Activated CD4-positive, CD25-positive, alpha-beta regulatory T cell (primary cell): Measurements from ENCODE around the gene RYR3.

Source experiments
- DNase-seq, 4 experiments: peaks; one replicate each; lab custom pipeline; 2025; lab: John Stamatoyannopoulos, UW

RYR3 gene

GRCh38 chr15:33382491-33382890 lies 71.7 kb downstream of the RYR3 start:
- DNase-seq = no peak

DNA sequence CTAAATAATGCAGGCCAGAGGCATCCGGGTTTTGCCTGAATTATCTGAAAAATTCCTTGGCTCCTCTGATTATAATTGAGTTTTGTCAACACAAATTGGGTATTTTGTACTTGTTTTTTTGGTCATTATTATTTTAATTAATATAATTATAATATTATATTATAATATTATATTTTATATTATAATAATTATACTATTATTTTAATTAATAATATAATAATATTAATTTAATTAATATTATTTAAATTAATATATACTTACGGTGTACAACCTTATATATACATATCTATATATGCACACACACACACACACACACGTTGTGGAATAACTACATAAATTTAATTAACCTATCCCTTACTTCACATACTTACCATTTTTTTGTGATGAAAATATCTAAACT lies 73.5 kb downstream of the RYR3 start:
- no peak for DNase-seq

- no peak for DNase-seq
Observed at GRCh38 chr15:33392453-33392852, 81.7 kb downstream of the RYR3 start.

DNA sequence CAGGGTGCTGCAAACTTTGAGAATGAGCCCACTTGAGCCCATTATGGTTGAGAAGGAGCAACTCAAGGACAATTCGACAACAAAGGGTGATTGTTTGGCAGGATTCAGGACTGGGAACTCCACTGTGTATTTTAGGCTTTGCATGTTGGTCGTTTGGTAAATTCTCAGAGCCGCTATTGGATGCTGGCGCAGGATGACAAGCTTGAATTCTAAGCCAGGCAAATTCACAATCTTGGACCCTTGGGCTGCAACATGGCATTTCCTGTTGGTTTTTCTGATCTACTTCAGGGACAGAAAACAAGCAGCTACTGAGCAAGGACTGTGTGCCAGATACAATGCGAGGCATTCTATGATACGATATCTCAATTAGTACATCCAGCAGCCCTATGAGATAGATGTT lies 82.8 kb downstream of the RYR3 start:
- no peak for DNase-seq

GRCh38 chr15:33395321-33395720 lies 84.6 kb downstream of the RYR3 start:
- DNase-seq = no peak

DNA sequence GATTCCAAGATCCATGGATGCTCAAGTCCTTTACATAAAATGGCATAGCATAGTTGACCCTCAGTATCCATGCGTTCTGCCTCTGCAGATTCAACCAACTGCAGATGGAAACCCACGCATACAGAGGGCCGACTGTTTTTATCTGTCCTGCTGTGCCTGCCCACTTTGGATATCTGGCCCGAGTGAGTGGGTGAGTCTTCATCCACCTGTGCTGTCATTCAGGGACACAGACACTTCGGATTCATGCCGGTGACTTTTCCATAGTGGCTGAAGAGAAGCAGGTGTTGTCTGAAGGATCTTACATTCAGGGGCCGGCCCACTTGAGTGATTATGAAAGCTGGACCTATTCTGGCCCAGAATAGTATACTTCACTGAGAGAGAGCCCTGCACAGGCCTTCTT lies 85.1 kb downstream of the RYR3 start:
- DNase-seq = no peak

DNA sequence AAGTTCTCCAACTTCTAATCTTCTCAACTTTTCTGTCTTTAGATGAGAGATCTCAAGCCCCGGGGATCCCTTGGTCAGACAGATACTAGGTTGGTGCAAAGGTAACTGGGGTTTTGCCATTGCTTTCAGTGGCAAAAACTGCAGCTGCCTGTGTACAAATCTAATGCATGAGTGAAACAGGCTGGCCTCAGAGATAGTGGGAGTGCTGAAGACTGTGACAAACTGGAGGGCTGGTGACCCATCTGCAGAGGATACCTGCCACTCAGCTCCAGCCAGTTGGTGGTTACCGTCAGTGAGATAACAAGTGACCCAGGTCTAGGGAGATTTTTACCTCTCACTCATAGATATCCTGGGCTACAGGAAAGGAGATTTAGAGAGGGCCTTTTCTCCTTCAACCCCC lies 85.7 kb downstream of the RYR3 start:
- DNase-seq = no peak

- DNase-seq = no peak
Observed at GRCh38 chr15:33398555-33398954, 87.8 kb downstream of the RYR3 start.

- DNase-seq = no peak
Observed at GRCh38 chr15:33400941-33401340, 90.2 kb downstream of the RYR3 start.

GRCh38 chr15:33402600-33402999 lies 91.8 kb downstream of the RYR3 start:
- DNase-seq = no peak

GRCh38 chr15:33405096-33405495 lies 94.3 kb downstream of the RYR3 start:
- DNase-seq = no peak

DNA sequence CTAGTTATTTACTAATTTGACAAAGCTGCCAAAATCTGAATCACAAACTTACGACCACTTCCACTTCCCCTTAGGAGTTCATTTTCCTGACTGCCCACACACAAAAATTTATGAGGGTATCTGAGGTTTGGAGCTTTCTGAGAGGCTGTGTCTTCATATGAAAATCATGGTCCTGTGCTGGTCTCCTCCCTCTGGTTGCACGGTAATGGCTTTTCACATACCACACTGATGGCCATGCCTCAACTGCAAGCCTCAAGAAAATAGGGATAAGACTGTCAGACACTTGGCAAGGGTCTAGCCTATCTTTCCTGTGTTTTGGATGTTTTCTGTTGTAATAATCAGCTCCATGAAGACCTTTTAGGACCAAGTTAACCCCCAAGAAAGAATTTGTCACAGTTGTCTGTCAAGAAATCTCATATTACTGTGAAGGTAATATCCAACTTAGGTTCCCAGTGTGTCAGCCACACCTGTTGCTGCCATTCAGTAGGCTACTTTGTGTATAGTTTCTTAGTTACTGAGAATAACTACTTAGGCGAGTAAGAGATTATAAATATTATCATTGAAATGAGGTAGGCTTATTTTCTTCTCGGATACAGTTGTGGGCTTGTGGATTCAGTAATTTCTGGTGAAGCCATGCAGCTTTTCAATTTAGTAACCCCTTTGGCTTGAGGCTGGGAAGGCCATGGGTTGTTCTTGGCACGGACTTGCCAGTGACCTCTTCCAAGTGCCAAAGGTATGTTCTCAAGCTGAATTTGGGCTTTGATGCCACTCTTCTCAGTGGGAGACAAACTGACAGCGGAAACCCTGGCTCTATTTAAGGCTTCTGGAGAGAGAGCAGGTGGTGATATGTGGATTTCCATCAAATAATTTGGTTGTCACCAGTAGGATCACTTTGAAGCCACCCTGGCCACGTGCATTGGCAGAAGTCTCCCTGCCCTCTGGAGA lies 101.1 kb downstream of the RYR3 start:
- DNase-seq = no peak

DNA sequence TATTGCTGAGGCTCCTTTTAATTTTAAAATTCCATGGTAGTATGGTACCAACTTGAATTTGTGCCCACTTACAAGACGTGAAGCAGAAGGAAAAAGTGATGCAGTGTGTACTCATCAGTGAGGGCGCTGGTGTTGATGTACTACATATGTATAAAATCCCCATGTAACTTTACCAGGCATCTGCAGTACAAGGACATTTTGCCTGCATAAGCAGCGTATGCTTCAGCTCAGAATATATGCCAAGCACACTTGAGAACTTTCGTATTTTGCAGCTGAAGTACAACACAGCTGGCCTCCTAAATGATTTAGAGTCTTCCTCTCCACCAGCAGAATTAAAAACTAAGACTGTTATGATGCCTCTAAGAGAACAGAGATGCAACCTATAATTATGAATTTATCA lies 108.9 kb downstream of the RYR3 start:
- DNase-seq = no peak

GRCh38 chr15:33424025-33424424 lies 113.3 kb downstream of the RYR3 start:
- no peak for DNase-seq

GRCh38 chr15:33425142-33425541 lies 114.4 kb downstream of the RYR3 start:
- DNase-seq = no peak

DNA sequence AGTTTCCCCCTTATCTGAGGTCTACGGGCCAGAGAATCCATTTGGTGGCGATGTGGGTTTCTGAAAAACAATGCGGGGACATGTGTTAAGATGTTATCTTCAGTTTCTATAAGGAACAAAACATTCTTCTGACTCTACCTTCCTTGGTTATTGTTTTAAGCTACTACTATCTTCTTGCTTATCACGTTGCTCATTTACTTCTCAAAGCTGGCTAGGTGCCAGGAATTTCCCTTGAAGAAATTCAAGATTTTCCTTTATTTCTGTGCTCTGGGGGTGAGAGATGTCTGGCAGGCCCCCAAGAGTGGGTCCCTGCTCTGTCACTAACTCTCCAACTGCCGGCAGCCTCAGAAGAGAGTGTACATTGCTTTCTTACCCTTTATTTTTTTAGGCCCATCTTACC lies 119.8 kb downstream of the RYR3 start:
- DNase-seq = no peak

DNA sequence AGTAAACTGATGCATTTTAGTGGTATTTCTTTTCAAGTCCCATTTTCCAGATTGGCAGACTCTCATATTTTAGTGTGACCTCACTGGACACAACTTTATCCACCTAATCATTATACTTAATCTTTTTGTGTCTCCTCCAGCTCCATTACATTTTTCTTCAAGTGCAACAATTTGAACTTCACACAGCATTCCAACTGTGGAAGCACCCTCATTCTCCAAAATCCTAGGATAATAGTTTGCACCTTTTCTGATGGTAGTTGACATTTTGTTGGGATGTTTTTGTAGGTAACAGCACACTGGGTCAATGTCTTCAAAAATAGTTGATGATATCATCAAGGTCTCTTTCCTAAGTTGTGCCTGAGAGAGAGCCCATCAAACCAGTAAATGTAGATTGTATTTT lies 123.1 kb downstream of the RYR3 start:
- no peak for DNase-seq

DNA sequence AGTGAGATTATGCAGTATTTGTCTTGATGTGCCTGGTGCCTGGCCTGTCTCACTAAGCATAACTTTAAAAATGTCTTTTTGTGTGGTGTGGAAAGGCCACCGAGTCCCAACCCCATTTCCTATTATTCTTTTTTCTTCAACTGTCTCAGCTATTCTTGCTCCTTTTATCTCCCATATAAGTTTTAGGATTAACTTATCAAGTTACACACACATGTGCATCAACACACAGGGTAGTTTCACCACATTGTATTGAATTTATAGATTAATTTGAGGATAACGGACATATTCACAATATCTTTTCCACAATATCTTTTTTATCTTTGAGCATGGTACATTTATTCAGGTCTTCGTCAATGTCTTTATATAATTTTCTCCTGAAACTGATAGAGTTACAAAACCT lies 127.6 kb downstream of the RYR3 start:
- DNase-seq = no peak

DNA sequence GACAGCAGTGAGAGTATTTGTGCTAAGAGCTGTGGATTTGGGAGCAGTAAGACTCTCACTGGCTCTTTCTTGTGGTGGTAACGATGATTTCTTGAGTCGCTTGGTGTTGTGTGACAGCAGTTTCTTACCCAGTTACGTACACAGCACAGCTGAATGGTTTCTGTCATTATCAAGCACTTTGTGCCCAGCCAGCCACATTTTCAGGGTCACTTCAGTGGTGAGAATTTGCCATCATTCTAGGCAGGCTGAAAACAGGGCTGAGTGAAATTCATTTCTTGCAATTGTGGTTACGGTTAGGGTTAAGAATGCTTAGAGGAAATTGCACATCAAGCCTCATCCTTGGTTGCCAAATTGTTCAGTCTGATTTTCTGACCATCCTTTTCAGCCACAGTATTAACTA lies 130.1 kb downstream of the RYR3 start:
- no peak for DNase-seq

DNA sequence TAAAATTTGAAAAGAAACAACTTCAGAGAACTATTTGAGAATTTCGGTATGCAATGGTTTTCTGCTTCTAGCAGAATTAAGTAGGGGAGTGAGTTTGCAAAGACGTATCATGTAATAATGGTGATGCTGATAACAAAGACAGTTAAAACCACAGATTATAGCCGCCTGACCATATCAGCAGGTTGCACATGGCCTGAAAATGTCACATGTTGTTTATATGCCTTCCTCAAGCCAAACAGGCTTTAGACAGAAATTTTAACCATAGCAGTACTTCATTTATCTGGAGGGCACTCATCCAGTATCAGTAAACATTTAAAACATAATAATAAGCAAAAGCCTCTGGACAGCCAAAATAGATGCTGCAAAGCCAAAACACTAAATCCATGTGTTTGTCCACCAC lies 131.7 kb downstream of the RYR3 start:
- DNase-seq = no peak

DNA sequence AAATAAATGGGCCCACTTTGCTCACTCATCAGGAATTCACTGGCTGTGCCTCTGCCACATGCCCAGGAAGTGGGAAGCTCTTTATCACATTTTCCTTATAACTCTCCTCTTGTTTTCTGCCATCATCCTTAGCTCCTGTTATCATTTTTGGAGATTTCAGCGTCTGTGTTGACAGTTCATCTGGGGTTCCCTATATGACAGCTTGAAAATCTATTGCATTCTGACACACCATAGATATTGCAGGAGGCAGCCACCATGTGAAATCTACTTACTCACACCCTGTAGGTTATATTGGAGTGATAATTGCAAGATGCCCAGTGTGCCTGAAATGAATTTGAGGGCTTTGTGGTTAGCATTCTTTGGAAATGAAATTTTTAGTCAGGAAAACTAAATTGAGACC lies 132.9 kb downstream of the RYR3 start:
- no peak for DNase-seq

DNA sequence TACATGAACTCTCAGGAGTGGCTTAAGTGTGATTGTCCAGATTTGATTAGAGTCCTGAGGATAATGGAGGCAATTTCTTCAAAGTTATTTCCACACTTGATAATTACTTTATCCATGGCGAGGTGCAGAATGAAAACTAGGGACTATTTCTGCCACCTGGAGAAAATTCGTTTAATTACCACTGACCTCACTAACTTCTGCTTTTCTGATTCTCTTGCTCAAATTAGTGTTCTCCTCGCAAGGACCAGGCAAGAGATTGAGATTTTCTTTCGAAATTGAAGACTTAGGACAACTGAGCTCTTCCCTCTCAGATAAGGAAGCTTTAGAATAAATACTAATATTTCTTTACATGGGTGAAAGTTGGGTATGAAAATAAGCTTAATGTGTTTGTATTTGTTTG lies 135.2 kb downstream of the RYR3 start:
- no peak for DNase-seq

- DNase-seq = no peak
Observed at GRCh38 chr15:33448151-33448550, 137.4 kb downstream of the RYR3 start.

DNA sequence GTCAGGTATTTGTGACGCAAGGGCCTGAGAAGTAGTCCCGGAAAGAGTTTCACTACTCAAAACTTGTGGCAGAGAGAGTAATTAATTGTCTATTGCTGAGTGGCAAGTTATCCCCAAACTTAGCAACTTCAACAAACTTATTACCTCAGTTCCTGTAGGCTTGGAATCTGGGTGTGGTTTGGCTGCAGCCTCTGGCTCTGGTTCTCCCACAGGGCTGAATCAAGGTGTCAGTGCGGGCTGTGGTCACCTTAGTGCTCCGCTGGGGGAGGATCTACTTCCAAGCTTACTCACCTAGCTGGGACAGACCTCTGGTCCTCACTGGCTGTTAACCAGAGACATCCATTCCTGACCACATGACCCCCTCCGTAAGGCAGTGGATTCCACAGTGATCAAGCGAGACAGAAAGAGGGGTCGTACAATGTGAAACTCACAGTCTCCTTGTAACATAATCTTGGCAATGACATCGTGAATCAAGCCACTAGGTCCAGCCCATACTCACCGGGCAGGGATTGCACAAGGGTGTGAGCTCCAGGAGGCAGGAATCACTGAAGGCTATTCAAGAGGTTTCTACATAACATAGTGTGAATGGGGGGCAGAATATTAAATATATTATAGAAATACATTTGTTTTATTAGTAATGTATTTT lies 138.3 kb downstream of the RYR3 start:
- no peak for DNase-seq
